Breast epithelium (tissue), 4 donors: ENCODE results near the gene TRIOBP. TPM values are rescaled to one million over a fixed set of nuclear protein-coding genes. Genes with fewer than 3 reads are reported as not detected.

Experiments used
- DNase-seq, 2 donors: peaks; one replicate each; pipeline ENCODE4 v3.0.0-alpha.2; 2019; ENCODE audit warnings: low spot score in 2 of 2
- H3K27ac ChIP-seq, 2 donors: fragments of 200-600 bp; sonication (generic) in 1 of 2; one replicate each; pipeline ENCODE4 v1.5.1; 2016 to 2019; ENCODE audit warnings: mild to moderate bottlenecking in 1 of 2
- H3K27me3 ChIP-seq, 2 donors: fragments of 200-600 bp; sonication (generic) in 1 of 2; one replicate each; pipeline versions ENCODE4 v1.5.1 to v1.6.0; 2017 to 2019; ENCODE audit warnings: control low read depth in 1 of 2, mild to moderate bottlenecking in 1 of 2
- H3K36me3 ChIP-seq: fragments of 200-600 bp; one replicate; pipeline ENCODE4 v1.5.1; 2019
- H3K4me1 ChIP-seq, 2 donors: fragments of 200-600 bp; sonication (generic); one replicate each; pipeline ENCODE4 v1.5.1; 2016 to 2019; ENCODE audit warnings: control low read depth in 1 of 2
- H3K4me3 ChIP-seq, 3 donors: fragments of 200-600 bp; sonication (generic); 1 replicate in 2 of 3; 2 replicates in 1 of 3; pipeline ENCODE4 v1.5.1; 2016 to 2019; ENCODE audit warnings: mild to moderate bottlenecking in 3 of 3, moderate library complexity in 2 of 3
- H3K9me3 ChIP-seq, 2 donors: fragments of 200-600 bp; sonication (generic) in 1 of 2; one replicate each; pipeline ENCODE4 v1.5.1; 2016 to 2019; ENCODE audit warnings: control low read depth in 1 of 2
- POLR2A ChIP-seq: fragments of 450-650 bp; IDR thresholded peaks from one replicate; pipeline ENCODE4 v1.6.1; 2016; ENCODE audit warnings: antibody characterized with exemption, mild to moderate bottlenecking, moderate library complexity
- POLR2AphosphoS5 ChIP-seq, 3 donors: sonication (generic); formaldehyde crosslinking; IDR thresholded peaks; one replicate each; pipeline ENCODE4 v1.6.1; 2017; ENCODE audit warnings: antibody characterized with exemption in 3 of 3
- intact Hi-C: fragments of 100-400 bp; cut with DNase I; formaldehyde crosslinking; loops from one replicate; pipeline ENCODE4 v1.15.1; 2023; ENCODE audit warnings: low total_unique reads
- total RNA-seq, 3 donors: library from RNA; depleted of rRNA; stranded (reverse); fragments of >200 nt; gene quantifications; one replicate each; pipeline ENCODE4 v1.1.0, GENCODE V29; 2016
- TF ChIP-seq, protein P1 (sequence below), 3 donors: fragments of 450-650 bp; IDR thresholded peaks; one replicate each; pipeline ENCODE4 v1.5.1; 2016 to 2017; ENCODE audit warnings: antibody characterized with exemption in 3 of 3, mild to moderate bottlenecking in 3 of 3, moderate library complexity in 3 of 3

Gene TRIOBP
- total RNA-seq, 3 donors from 2014 or later, result 78.3 to 95.0 (median 88.3) TPM

DNA sequence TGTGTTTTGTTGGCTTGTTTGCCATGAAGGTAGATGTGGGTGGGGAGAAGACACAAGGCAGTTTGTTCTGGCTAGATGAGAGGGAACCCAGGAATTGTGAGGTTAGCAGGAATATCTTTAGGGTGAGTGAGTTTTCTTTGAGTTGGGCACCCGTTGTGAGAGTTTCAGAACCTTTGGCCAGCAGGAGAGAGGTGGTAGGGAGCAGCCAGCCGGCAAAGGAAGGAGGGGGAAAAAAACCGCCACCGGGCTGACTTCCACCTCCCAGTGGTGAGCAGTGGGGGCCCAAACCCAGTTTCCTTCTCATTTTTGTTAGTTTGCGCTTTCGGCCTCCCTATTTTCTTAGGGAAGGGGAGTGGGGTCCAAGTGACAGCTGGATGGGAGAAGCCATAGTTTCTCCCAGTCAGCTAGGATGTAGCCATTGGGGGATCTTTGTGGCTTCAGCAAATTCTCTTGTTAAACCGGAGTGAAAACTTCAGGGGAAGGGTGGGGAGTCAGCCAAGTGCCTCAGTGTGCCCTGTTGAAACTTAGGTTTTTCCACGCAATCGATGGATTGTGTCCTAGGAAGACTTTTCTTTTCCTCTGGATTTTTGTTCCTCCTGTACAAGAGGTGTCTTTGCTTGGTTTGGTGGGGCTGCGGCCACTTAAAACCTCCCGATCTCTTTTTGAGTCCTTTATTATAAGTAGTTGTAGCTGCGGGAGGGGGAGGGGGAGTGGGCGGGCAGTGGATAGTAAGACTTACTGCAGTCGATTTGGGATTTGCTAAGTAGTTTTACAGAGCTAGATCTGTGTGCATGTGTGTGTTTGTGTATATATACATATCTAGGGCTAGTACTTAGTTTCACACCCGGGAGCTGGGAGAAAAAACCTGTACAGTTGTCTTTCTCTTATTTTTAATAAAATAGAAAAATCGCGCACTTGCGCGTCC is 109.8 kb downstream of the TRIOBP start:
- peak overlapping the region; percentile 94 to 98 for H3K27ac ChIP-seq
- intact Hi-C loops, result no loop called here
- peak in 1 of 2 donors; percentile 48 for DNase-seq
- no peaks in the 10 kb centered on the region for H3K27me3 ChIP-seq
- H3K9me3 ChIP-seq, result no peaks in the 10 kb centered on the region
- H3K36me3 ChIP-seq, result no peaks in the 10 kb centered on the region
- H3K4me3 ChIP-seq, result peak overlapping the region; percentile 58 to 78 (median 69)
- TF ChIP-seq POLR2A, result no peak
- TF ChIP-seq, protein P1, sequence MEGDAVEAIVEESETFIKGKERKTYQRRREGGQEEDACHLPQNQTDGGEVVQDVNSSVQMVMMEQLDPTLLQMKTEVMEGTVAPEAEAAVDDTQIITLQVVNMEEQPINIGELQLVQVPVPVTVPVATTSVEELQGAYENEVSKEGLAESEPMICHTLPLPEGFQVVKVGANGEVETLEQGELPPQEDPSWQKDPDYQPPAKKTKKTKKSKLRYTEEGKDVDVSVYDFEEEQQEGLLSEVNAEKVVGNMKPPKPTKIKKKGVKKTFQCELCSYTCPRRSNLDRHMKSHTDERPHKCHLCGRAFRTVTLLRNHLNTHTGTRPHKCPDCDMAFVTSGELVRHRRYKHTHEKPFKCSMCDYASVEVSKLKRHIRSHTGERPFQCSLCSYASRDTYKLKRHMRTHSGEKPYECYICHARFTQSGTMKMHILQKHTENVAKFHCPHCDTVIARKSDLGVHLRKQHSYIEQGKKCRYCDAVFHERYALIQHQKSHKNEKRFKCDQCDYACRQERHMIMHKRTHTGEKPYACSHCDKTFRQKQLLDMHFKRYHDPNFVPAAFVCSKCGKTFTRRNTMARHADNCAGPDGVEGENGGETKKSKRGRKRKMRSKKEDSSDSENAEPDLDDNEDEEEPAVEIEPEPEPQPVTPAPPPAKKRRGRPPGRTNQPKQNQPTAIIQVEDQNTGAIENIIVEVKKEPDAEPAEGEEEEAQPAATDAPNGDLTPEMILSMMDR (IDR thresholded peaks at IDR 0.05), result no peak
- no peak for TF ChIP-seq POLR2AphosphoS5 (IDR thresholded peaks at IDR 0.05)
- peaks cover 4 to 12% of the 10 kb centered on the region in 2 donors for H3K4me1 ChIP-seq

DNA sequence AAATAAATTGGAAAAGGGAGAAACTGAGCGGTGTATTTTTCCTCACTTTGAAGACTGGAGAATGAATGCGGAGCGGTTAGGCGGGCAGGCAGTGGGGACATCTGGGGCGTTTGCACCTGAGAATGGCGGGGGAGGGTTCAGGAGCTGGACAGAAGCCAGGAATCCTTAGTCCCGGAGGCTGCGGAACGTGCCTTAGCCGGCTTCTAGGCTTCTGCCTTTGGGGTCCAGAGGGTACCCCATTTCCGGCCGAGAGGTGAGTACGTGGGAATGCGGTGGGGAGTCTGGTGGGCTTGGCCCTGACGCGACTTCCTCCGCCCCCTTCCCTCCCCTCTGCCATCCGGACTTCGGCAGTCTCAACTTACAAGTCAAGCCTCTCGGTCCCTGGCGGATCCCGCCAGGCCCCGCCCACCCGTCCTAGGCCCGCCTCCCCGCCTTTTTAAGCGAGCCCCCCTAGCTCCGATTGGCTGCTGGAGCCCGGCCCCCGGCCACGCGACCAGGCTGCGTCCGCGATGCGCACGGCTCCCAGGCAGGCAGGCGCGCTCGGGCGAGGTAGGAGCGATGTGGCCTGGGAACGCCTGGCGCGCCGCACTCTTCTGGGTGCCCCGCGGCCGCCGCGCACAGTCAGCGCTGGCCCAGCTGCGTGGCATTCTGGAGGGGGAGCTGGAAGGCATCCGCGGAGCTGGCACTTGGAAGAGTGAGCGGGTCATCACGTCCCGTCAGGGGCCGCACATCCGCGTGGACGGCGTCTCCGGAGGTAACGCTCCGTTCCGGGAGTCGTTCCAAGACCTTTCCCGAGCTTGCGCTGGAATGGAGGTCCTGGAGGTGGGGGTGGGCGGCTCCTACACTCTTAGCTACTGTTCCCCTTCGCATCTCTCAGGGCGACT is 110.8 kb downstream of the TRIOBP start, which contains the start of gene GCAT:
Gene GCAT (plus strand): TSS at position 525 of the 884 bp plus-strand sequence. CDS start 34 bp downstream, at position 559.
- Histone ChIP-seq H3K4me1 (peaks cover 4 to 12% of the 10 kb centered on the region in 2 donors), H3K27ac (peak within 1 kb of the TSS; percentile 94 to 98), H3K27me3 (no peaks in the 10 kb centered on the region), H3K36me3 (no peaks in the 10 kb centered on the region), H3K9me3 (no peaks in the 10 kb centered on the region), H3K4me3 (peak within 1 kb of the TSS; percentile 58 to 78 (median 69))
- DNase-seq, result peak; percentile 96 to 97
- intact Hi-C loops, result no loop called here
- TF ChIP-seq, protein P1 (IDR thresholded peaks at IDR 0.05), result no peak
- peak; percentile 50 to 70 (median 59) for TF ChIP-seq POLR2AphosphoS5 (IDR thresholded peaks at IDR 0.05)

GRCh38 chr22:37808294-37808657 is 111.4 kb downstream of the TRIOBP start:
- intact Hi-C loops, result no loop called here
- DNase-seq, result no peak
- H3K27me3 ChIP-seq, result no peaks in the 10 kb centered on the region
- H3K4me3 ChIP-seq, result peak overlapping the region; percentile 58 to 78 (median 69)
- H3K27ac ChIP-seq, result peak overlapping the region; percentile 84 to 94
- no peaks in the 10 kb centered on the region for H3K9me3 ChIP-seq
- H3K36me3 ChIP-seq, result no peaks in the 10 kb centered on the region
- H3K4me1 ChIP-seq, result peaks cover 4 to 12% of the 10 kb centered on the region in 2 donors
- TF ChIP-seq POLR2A (no peak), POLR2AphosphoS5 (IDR thresholded peaks at IDR 0.05) (no peak)
- TF ChIP-seq, protein P1 (IDR thresholded peaks at IDR 0.05), result no peak

DNA sequence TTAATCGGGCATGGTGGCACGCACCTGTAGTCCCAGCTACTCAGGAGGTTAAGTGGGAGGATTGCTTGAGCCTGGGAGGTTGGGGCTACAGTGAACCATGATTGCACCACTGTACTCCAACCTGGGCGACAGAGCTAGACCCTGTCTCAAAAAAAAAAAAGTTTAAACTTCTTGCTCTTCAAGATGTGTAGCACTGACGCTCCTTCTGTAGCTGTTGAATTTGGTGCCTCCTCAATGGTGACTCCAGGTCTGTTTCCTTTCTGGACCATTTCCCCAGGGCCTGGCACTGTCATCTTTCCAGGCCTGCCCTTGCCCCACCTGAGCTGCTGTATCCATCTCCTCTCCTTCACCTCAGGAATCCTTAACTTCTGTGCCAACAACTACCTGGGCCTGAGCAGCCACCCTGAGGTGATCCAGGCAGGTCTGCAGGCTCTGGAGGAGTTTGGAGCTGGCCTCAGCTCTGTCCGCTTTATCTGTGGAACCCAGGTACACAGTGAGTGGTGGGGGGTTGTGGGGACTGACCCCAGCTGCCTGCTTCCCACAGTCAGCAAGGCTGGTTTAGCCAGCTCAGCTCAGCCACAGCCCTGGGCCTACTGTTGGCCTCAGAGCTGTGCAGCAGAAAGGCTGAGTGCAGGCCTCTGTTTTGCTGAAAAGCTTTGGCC is 113.0 kb downstream of the TRIOBP start:
- H3K4me3 ChIP-seq, result no peak overlapping the region

More for the DNA sequence above, 113.0 kb downstream of the TRIOBP start:
- DNase-seq, result no peak
- Histone ChIP-seq H3K4me1 (peaks cover 4 to 6% of the 10 kb centered on the region in 2 donors), H3K9me3 (no peaks in the 10 kb centered on the region), H3K36me3 (no peaks in the 10 kb centered on the region), H3K27ac (no peak overlapping the region), H3K27me3 (no peaks in the 10 kb centered on the region)
- TF ChIP-seq POLR2AphosphoS5 (IDR thresholded peaks at IDR 0.05) (no peak), POLR2A (no peak)
- TF ChIP-seq, protein P1 (IDR thresholded peaks at IDR 0.05), result no peak
- intact Hi-C loops, result no loop called here
